Epidermal melanocyte (primary cell): ENCODE data around the gene ULK3.
A peak's percentile ranks its signal among the peaks of the same experiment; 100 is the strongest.
"Not testable (repeated sequence)": the region's sequence is repeated elsewhere in the genome, so short reads cannot be mapped to it uniquely, and the experiment has no call there.

ENCODE experiments used
- DNase-seq: peaks from one replicate; pipeline ENCODE4 v3.0.0; 2011; ENCODE audit warnings: low spot score; ENCODE audit not compliant: insufficient read length

ULK3 gene, protein sequence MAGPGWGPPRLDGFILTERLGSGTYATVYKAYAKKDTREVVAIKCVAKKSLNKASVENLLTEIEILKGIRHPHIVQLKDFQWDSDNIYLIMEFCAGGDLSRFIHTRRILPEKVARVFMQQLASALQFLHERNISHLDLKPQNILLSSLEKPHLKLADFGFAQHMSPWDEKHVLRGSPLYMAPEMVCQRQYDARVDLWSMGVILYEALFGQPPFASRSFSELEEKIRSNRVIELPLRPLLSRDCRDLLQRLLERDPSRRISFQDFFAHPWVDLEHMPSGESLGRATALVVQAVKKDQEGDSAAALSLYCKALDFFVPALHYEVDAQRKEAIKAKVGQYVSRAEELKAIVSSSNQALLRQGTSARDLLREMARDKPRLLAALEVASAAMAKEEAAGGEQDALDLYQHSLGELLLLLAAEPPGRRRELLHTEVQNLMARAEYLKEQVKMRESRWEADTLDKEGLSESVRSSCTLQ

DNA sequence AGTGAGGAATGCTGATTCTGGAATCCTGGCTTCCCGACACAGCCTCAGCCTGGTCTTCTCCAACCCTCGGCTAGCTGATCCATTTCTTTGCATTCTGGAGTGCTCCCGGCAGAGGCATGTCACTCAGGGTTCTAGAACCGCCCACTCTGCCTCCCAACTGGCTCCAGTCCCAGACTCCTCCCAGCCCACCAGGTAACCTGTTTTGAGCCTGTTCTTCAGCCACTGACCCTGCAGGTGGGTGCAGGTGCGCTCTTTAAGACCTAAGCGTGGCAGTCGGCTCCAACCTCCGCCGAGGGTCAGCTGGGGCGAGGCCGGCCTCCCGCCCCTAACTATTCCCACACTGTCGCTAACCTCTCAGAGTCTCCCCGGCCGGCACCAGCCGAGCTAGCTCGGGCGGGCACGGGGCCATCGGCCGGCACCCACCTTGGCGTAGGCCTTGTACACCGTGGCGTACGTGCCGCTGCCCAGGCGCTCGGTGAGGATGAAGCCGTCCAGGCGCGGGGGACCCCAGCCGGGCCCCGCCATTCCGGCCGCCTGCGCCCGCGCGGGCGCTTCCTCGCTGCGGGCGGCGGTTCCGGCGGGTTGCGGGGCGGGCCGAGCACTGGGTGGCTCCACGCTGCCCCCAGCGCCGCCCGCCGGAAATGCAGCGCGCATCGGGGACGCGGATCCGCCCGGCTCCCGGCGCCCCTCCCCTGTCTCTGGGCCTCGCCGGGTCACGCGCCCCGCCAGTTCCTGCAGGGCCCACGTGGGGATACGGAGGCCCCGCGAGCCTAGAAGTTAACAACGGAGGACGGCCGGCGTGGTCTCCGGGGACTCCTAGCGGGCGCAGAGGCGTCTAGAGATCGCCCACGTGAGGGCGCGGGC is at the start of gene ULK3:
Gene ULK3 (minus strand): TSS at position 576 of the 864 bp plus-strand sequence. CDS start 51 bp downstream, at position 525.
- DNase-seq: peak; percentile 91

DNA sequence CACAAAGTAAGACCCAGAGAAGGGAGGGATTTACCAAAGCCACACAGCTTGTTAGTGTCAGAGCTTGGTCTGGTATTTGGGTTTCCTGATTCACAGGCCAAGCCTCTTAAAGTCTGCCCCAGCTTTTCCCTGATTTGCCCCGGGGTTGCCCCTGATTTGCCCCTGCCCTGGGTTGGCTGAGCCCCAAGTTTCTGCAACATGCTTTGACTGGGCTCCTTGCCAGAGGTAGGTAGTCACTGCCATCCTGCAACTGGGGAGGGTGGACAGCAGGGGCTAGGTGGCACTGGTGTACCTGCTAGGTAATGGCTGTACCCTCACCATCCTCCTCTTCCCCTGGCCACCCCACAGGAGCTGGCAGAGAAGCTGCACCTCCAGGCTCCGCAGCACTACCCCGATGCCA is 49.4 kb upstream of the ULK3 start:
- no peak for DNase-seq

DNA sequence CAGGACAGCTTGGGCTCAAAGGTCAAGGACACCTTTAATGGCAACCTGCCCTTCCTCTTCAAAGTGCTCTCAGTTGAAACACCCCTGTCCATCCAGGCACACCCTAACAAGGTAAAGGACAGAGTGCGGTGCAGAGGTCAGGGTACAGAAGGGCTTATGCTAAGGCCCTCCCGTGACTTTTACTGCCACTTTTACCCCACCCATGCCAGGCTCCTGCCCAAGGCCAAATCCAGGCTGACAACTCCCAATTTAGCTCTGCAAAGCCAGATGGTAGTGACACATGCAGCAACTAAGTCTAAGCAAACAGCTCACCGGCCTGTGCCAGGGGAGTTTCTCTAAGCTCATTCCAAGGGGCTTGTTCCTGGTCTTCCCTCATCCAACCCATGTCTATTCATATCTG is 48.5 kb upstream of the ULK3 start:
- no peak for DNase-seq

DNA sequence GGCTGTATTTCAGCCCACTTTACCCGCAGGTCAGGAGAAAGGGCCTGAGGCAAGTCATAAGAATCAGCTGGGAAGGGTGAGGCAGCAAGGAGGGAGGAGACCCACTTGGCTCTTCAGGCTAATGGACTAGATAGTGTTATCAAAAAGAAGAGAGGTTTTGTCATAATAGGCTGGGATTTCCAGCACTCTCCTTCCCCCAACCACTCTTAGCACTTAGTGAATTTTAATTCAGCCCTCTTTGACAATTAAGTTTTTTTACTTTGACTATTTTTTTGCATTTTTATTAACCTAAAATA is 47.7 kb upstream of the ULK3 start:
- DNase-seq: no peak

DNA sequence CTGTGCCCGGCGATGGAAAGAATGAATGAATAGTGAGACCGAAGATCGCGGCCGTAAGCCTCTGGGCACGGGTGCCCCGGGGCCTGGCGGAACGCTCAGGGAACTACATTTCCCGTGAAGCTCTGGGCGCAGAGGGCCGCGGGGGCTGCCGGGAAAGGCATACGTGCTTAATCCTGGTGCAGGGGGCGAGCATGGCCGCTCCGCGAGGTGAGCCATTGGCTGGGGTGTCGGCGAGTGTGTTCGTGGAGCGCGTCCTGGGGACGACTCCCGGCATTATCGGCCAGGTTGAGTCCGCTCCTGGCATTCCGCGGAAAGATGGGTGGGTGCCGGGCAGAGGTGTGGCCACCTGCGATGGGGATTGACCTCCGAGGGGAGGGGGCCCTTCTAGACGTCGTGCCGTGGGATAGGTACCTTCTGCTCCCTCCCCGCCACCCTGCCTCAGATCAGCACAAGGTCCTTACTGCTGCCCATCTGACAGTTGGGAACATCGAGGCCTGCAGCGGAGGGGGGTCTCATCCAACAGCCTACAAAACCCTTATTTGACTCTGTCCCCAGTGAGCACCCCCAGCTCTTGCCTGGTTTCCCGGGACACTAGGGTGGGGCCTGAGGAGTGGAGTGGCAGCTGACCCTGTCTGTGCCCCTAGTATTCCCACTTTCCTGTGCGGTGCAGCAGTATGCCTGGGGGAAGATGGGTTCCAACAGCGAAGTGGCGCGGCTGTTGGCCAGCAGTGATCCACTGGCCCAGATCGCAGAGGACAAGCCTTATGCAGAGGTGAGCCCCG is 47.1 kb upstream of the ULK3 start, which contains the start of gene MPI:
Gene MPI (plus strand): TSS at position 160 of the 782 bp plus-strand sequence. CDS start 32 bp downstream, at position 192.
- DNase-seq: peak; percentile 97

DNA sequence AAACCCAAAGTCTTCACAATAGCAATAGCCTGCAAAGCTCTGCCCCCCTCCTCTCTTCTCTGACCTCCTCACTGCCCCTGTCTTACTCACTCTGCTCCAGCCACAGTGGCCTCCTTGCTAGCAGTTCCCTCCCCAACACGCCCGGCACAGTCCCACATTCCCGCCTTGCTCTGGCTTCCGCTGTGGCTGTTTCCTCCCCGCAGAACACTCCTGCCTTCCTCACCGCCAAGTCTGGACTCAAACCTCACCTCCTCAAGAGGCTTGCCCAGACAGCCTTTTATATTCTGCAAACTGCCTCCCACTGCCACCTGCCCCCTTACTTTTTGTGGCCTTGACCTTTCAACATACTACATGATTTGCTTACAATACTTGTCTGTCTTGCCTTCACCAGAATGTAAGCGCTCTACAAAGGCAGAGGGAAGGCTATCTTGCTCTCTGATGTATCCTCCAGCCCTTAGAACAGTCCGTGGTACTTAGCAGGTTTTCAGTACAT is 46.5 kb upstream of the ULK3 start:
- no peak for DNase-seq

DNA sequence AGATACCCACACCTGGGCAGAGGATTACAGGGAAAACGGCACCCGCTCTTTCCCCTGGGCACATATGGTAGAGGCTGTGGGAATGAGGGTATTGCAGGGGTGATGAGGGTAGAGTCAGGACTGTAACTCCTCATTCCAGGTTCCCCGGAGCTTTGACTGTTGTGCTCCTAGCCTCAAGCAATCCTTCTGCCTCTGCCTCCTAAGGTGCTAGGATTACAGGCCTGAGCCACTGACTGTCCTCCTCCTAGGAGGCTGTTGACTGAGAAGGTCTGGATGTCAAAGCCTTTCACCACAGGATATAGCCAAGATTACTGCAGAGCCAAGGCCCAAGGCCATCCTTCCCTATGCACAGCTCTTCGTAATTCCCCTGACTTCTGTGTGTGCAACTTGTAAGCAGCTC is 45.8 kb upstream of the ULK3 start:
- DNase-seq: no peak

DNA sequence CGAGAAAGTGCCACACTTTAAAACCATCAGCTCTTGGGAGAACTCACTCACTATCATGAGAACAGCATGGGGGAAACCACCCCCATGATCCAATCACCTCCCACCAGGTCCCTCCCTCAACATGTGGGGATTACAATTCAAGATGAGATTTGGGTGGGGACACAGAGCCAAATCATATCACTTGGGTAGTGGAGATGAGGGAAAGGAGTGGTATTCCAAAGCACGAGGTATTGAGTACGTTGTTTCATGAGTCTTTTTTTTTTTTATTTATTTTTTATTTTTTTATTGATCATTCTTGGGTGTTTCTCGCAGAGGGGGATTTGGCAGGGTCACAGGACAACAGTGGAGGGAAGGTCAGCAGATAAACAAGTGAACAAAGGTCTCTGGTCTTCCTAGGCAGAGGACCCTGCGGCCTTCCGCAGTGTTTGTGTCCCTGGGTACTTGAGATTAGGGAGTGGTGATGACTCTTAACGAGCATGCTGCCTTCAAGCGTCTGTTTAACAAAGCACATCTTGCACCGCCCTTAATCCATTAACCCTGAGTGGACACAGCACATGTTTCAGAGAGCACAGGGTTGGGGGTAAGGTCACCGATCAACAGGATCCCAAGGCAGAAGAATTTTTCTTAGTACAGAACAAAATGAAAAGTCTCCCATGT is 44.7 kb upstream of the ULK3 start:
- DNase-seq: not testable (repeated sequence)

DNA sequence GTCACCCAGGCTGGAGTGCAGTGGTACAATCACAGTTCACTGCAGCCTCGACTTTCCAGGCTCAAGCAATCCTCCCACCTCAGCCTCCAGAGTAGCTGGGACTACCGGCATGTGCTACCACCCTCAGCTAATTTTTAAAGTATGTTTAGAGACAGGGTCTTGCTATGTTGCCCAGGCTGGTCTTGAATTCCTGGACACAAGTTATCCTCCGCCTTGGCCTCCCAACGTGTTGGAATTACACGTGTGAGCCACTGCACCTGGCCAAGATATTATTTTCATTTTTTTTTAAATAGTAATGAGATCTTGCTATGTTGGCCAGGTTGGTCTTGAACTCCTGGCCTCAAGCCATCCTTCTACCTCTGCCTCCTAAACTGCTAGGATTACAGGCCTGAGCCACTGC is 42.5 kb upstream of the ULK3 start:
- DNase-seq: no peak

DNA sequence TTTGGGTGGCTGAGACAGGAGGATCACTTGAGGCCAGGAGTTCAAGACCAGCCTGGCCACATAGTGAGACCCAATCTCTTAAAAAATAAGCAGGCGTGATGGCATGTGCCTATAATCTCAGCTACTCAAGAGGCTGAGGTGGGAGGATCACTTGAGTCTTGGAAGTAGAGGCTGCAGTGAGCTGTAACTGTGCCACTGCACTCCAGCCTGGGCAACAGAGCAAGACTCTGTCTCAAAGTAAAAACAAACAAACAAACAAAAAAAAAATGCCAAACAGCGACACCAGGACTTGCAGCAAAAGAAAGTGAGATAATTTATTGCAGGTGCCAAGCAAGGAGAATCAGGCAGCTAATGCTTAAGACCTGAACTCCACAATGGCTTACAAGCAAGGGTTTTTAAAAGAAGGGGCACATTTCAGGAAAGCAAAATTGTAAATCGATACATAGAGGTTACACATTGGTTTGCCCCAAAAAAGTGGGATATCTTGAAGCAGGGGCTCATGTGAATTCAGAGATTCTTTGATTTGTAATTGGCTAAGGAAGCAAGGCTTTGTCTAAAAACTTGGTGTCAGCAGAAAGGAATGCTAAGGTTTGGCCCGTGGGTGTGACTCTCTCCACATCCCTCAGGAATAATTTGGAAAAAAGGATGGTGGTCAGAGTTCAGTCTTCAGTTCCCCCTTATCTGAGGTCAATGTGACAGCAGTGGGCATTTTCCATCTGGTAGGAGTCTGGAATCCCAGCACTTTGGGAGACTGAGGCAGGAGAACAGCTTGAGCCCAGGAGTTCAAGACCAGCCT is 41.7 kb upstream of the ULK3 start:
- DNase-seq: no peak

DNA sequence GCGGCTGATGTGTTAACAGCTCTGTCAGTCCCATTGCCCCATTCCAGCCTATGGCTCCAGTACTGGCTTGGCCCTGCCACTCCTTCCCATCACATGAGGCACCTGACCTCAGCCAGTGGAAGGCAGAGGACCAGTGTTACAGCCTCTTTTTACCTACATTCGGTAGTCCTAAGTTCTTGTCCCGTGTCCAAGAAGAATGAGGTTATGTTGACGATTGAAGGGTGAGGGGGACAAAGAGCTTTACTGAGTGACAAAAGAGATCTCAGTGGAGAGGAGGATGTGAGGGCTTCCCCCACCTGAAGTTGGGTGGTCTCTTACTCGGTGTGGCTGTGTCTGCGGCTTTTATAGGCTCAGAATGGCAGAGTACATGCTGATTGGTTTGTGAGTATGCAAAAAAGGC is 39.6 kb upstream of the ULK3 start:
- DNase-seq: no peak

DNA sequence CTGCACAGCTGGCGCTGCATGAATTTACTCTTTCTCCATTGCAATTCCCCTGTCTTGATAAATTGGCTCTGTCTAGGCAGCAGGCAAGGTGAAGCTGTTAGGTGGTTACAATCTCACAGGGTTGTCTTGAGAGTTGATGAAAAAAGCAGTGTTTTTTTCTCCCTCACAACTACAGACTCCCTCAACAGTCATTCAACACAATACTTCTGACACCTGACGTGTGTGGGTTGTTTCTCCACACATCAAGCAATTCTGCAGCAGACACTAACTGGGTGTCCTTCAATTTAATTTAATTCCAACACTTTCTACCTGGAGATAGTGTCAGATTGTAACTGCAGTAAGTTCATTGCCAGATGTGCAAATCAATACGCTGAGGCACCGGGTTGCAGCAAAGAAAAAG is 35.3 kb upstream of the ULK3 start:
- DNase-seq: no peak

DNA sequence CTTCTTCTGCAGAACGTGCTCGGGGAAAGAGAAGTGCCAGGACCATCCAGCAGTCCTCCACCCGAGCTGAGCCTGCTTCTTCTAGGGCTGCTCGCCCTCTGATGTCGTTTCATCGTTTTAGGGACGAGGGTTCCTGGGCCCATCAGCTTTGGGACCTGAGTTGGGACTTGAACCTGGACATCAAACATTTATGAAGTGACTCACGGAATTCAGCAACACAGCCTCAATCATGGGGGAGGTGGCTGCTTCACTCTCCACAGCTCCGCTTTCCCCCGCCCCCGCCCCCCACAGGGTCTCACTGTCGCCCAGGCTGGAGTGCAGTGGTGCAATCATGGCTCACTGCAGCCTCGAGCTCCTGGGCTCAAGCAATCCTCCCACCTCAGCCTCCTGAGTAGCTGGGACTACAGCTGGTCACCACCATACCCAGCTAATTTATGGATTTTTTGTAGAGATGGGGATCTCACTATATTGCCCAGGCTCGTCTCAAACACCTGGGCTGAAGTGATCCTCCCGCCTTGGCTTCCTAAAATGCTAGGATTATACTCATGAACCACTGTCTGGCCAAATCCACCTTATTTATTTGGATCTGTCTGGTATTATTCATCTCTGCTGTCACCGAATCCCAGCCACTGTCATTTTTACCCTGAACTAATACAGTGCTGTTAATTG is 30.9 kb upstream of the ULK3 start:
- no peak for DNase-seq

DNA sequence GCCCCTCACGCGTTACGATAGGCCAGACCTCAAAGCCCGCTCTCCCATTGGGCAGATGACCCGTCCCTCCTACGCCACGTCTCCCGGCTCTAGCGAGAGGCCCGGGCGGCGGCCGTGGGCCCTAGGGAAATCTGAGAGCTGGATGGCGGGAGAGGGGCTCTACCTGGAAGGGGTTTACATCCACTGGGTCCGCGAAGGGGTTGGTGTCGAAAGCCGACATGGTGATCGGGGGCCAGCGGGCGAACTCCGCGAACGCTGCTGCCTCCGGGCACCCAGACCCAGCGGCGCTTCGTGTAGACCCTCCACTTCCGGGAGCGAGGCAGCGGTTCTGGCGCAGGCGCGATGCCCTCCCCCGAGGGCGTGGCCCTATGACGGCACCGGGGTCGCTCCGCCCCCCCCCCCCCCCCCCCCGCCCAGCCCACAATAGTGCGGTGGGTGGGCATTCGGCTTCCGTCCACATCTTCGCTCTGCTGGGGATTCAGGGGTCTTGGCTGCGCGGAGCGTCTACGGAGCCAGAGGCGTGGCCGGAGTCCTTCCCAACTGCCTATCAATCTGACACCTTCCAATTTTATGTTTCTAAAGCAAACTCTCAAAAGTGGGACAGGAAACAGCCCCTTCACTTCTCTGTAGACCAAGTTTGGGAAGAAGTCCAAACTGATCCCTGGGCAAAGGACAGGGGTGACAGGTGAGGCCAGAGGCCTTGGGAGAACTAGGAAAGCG is 30.2 kb upstream of the ULK3 start, which contains the start of gene SCAMP2:
Gene SCAMP2 (minus strand): TSS at position 330 of the 720 bp plus-strand sequence. CDS start 110 bp downstream, at position 220.
- peak; percentile 99 for DNase-seq

DNA sequence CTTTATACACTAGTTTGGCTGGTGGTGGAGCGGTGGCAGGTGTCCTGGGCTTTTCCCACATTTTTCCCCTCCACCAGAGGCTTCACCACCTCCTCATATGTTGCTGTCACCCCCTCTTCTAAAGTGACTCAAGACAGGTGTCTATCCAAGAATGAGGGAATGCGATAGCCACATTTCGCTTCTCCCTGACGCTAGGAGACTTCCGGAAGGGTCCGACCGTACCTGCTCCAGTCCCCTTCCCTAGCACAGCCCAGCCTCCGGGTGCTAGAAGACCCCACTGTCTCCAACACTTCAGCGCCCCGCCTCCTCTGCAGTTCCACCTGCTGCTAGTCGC is 29.7 kb upstream of the ULK3 start:
- no peak for DNase-seq

DNA sequence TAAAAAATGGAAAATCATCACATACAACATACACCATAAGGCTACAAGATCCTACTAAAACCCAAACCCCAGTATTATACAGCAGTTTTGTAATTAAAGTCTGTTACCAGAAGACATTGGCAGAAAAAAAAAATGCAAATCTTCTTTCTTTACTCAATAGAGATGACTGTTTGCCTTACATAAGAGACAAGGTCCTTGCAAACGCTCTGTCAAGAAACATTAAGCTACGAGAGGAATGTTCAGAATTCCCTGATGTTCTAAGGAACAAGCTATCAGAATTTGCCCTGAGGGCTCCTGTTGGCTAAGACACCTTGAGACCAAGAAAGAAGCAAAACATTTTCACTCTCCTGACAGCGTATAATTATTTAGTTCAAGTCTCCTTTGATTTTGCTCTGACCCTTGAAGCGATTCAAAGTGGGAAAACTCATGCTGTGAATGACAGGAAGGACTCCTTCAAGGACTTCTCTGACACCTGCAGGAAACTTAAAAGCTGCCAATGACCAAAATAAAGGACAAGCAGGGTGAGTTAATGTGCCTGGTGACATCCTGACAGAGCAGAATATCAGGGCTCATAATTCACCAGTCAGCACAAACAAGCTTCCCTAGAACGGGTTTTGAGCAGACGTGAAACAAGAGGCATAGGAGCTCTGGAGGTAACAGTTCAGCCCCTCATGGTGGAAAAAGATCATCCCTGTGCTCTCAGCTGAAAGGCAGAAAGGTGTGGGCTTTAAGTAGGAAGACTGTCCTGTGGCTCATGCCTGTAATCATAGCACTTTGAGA is 27.7 kb upstream of the ULK3 start:
- DNase-seq: no peak

DNA sequence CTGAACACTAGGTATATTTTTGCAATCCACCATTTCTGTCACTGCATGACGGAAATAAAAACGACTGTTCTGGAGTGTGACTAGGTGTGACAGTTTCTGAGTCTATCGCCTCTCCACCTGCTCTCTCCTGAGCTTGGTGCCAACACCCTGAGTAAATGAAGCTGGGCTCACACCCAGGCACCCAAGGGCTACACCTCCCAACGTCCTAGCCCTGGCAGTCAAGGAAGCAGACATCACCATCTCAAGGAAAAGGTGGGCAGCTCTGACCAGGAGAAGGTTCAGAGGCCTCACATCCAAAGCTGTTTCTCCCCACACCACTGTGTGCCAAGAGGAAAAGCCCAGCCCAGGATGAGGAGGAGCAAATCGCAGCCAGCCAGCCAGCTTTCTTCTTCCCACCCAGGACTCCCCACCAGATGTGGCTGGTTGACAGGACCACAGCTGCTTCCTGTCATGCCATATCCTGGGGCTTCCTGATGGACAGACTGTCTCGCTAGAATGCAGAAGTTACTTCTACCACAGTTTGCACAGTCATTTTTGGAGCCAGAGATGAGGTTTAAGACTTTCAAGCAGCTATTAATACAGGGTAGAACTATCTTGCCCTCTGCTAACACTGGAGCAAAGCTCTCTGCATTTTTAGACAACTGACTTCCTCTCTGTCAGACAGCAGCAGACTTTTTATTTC is 26.9 kb upstream of the ULK3 start:
- peak; percentile 45 for DNase-seq

DNA sequence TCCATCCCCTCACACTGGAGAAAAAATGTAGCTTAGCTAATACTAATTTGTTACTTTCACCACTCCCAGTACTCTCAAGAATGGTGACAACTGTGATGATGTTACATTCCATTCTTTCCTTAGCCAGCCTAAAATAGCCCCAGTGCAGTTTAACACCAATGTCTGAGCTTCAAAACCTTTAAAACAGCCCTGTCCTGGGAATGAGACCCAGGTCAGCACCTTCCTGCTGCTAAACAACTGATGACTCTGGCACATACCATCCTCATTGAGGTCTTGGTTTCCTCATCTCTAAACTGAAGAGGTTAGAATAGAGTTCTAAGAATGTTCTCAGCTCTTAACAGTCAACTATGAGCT is 26.4 kb upstream of the ULK3 start:
- no peak for DNase-seq
